Testis (tissue), 3 donors: ENCODE results near the gene NPTN. TPM values are rescaled to one million over a fixed set of nuclear protein-coding genes. Genes with fewer than 3 reads are reported as not detected.

ENCODE experiments used
- DNase-seq: peaks from one replicate; pipeline ENCODE4 v3.0.0-alpha.2; 2019
- H3K27ac ChIP-seq, 2 donors: fragments of 200-600 bp; sonication (generic); one replicate each; pipeline ENCODE4 v1.5.1; 2019
- H3K27me3 ChIP-seq: fragments of 200-600 bp; sonication (generic); one replicate; pipeline ENCODE4 v1.5.1; 2019
- H3K36me3 ChIP-seq: fragments of 200-600 bp; sonication (generic); one replicate; pipeline ENCODE4 v1.5.1; 2017; ENCODE audit warnings: low read depth; ENCODE audit errors: missing control alignments
- H3K4me1 ChIP-seq: fragments of 200-600 bp; sonication (generic); one replicate; pipeline ENCODE4 v1.5.1; 2019
- H3K4me3 ChIP-seq, 2 donors: fragments of 200-600 bp; sonication (generic); one replicate each; pipeline ENCODE4 v1.5.1; 2017 to 2019
- H3K9me3 ChIP-seq: fragments of 200-600 bp; sonication (generic); one replicate; pipeline ENCODE4 v1.5.1; 2017
- CTCF ChIP-seq, 3 experiments: fragments of 450-650 bp in 2 of 3; fragments of 200-600 bp in 1 of 3; sonication (generic) in 1 of 3; IDR thresholded peaks; one replicate each; pipeline ENCODE4 v1.5.1; 2016 to 2019; ENCODE audit warnings: antibody characterized with exemption in 3 of 3, mild to moderate bottlenecking in 2 of 3, moderate library complexity in 1 of 3
- POLR2A ChIP-seq: fragments of 450-650 bp; IDR thresholded peaks from one replicate; pipeline ENCODE4 v1.6.1; 2017; ENCODE audit warnings: antibody characterized with exemption, mild to moderate bottlenecking, moderate library complexity
- WGBS, 2 donors: methylation state at CpG; one replicate each; pipeline ENCODE4 v1.1.5; 2018; 5-methylcytosine and 5-hydroxymethylcytosine counted together
- intact Hi-C: fragments of 100-400 bp; cut with DNase I; formaldehyde crosslinking; loops from one replicate; pipeline ENCODE4 v1.15.1; 2023; ENCODE audit warnings: low total_unique reads
- polyA plus RNA-seq: library from polyadenylated mRNA; stranded (reverse); fragments of 350-450 nt; fragmentation: Illumina TruSeq; extraction: RNeasy Lipid Tissue Mini Kit (QIAGEN cat#74804); gene quantifications from one replicate; pipeline ENCODE4 v1.2.3, GENCODE V29; 2014; ENCODE audit warnings: low read depth, low replicate concordance; ENCODE audit not compliant: insufficient read depth
- total RNA-seq, 2 donors: library from RNA; depleted of rRNA; stranded (reverse); fragments of >200 nt; gene quantifications; one replicate each; pipeline ENCODE4 v1.2.3, GENCODE V29; 2016

NPTN gene
- total and polyA plus RNA-seq, 3 donors from 2014 or later = 177 to 256 (median 180) TPM

GRCh38 chr15:73541479-73541878, 91.7 kb downstream of the NPTN start:
- Histone ChIP-seq H3K27ac (no peak overlapping the region), H3K27me3 (no peaks in the 10 kb centered on the region), H3K9me3 (no peaks in the 10 kb centered on the region), H3K4me3 (no peak overlapping the region), H3K4me1 (no peaks in the 10 kb centered on the region), H3K36me3 (no peaks in the 10 kb centered on the region)
- intact Hi-C loops = no loop called here
- no peak for DNase-seq
- TF ChIP-seq POLR2A (no peak), CTCF (IDR thresholded peaks at IDR 0.05) (no peak)

- Histone ChIP-seq H3K27ac (no peak overlapping the region), H3K9me3 (no peaks in the 10 kb centered on the region), H3K4me1 (no peaks in the 10 kb centered on the region), H3K27me3 (no peaks in the 10 kb centered on the region), H3K36me3 (no peaks in the 10 kb centered on the region), H3K4me3 (no peak overlapping the region)
- intact Hi-C loops = no loop called here
- no peak for DNase-seq
- no peak for TF ChIP-seq CTCF (IDR thresholded peaks at IDR 0.05)
- no peak for TF ChIP-seq POLR2A
- WGBS, 2 donors = 66 to 67% methylated on average over 3 of the region's 3 CpGs
Measured at GRCh38 chr15:73540161-73540560, 93.0 kb downstream of the NPTN start.

GRCh38 chr15:73539212-73540128, 93.7 kb downstream of the NPTN start:
- Histone ChIP-seq H3K4me1 (no peaks in the 10 kb centered on the region), H3K9me3 (no peaks in the 10 kb centered on the region), H3K27me3 (no peaks in the 10 kb centered on the region), H3K4me3 (no peak overlapping the region), H3K27ac (no peak overlapping the region), H3K36me3 (no peaks in the 10 kb centered on the region)
- intact Hi-C loops = no loop called here
- TF ChIP-seq POLR2A (no peak), CTCF (IDR thresholded peaks at IDR 0.05) (no peak)
- no peak for DNase-seq
- 79 to 84% methylated on average over 9 of the region's 9 CpGs for WGBS, 2 donors

- Histone ChIP-seq H3K9me3 (no peaks in the 10 kb centered on the region), H3K36me3 (no peaks in the 10 kb centered on the region), H3K27me3 (no peaks in the 10 kb centered on the region), H3K4me3 (no peak overlapping the region), H3K4me1 (no peaks in the 10 kb centered on the region), H3K27ac (no peak overlapping the region)
- DNase-seq = no peak
- no peak for TF ChIP-seq POLR2A
- no peak for TF ChIP-seq CTCF (IDR thresholded peaks at IDR 0.05)
- intact Hi-C loops = no loop called here
- WGBS, 2 donors = 93 to 95% methylated on average over 10 of the region's 10 CpGs
Measured at GRCh38 chr15:73538563-73539211, 94.5 kb downstream of the NPTN start.
